BJ (cell line): ENCODE data around the gene PDZK1. TPM values are rescaled to one million over a fixed set of nuclear protein-coding genes. Genes with fewer than 3 reads are reported as not detected.
A peak's percentile ranks its signal among the peaks of the same experiment; 100 is the strongest.
"Not testable (repeated sequence)": the region's sequence is repeated elsewhere in the genome, so short reads cannot be mapped to it uniquely, and the experiment has no call there.

ENCODE experiments used
- CTCF ChIA-PET: fragments of 350-600 bp; formaldehyde crosslinking; extraction: SDS; loops from one replicate; lab custom pipeline; 2021; ENCODE audit warnings: antibody characterized with exemption, inconsistent platforms; lab: Yijun Ruan, JAX
- POLR2A ChIA-PET: fragments of 300-600 bp; sonication (Branson Sonifier 250); formaldehyde crosslinking; extraction: SDS; loops from one replicate; lab custom pipeline; 2021; ENCODE audit warnings: antibody characterized with exemption; lab: Charles Lee
- DNase-seq: peaks from one replicate; pipeline ENCODE4 v3.0.0-alpha.2; 2011; ENCODE audit warnings: low read depth
- H3K27me3 ChIP-seq: 2 replicates; pipeline ENCODE4 v1.6.0; 2011; ENCODE audit warnings: low read length; ENCODE audit not compliant: control insufficient read depth, insufficient read depth
- H3K36me3 ChIP-seq: 2 replicates; pipeline ENCODE4 v1.5.1; 2011; ENCODE audit warnings: low read length; ENCODE audit not compliant: control insufficient read depth, insufficient read depth
- H3K4me3 ChIP-seq: 2 replicates; pipeline ENCODE4 v1.5.1; 2011; ENCODE audit warnings: low read depth, mild to moderate bottlenecking, control low read depth, low read length
- polyA plus RNA-seq: library from polyadenylated mRNA; depleted of rRNA; stranded (reverse); fragments of >200 nt; gene quantifications from 2 replicates; pipeline ENCODE4 v1.2.3, GENCODE V29; 2011
- TF ChIP-seq, protein P1 (sequence below): IDR thresholded peaks from 2 replicates; pipeline ENCODE4 v1.5.1; 2011; ENCODE audit warnings: low read depth, mild to moderate bottlenecking, control low read depth, inconsistent platforms, low read length, moderate library complexity; ENCODE audit not compliant: insufficient read depth

PDZK1 gene
- polyA plus RNA-seq, 1 experiment = 0.15 TPM

- peak; percentile 26 for DNase-seq
- POLR2A ChIA-PET = no interaction called here
- TF ChIP-seq, protein P1, sequence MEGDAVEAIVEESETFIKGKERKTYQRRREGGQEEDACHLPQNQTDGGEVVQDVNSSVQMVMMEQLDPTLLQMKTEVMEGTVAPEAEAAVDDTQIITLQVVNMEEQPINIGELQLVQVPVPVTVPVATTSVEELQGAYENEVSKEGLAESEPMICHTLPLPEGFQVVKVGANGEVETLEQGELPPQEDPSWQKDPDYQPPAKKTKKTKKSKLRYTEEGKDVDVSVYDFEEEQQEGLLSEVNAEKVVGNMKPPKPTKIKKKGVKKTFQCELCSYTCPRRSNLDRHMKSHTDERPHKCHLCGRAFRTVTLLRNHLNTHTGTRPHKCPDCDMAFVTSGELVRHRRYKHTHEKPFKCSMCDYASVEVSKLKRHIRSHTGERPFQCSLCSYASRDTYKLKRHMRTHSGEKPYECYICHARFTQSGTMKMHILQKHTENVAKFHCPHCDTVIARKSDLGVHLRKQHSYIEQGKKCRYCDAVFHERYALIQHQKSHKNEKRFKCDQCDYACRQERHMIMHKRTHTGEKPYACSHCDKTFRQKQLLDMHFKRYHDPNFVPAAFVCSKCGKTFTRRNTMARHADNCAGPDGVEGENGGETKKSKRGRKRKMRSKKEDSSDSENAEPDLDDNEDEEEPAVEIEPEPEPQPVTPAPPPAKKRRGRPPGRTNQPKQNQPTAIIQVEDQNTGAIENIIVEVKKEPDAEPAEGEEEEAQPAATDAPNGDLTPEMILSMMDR = no peak
- Histone ChIP-seq H3K4me3 (no peak overlapping the region), H3K36me3 (no peaks in the 10 kb centered on the region), H3K27me3 (no peaks in the 10 kb centered on the region)
- CTCF ChIA-PET = no interaction called here
Measured at GRCh38 chr1:145690587-145691558, 16.3 kb downstream of the PDZK1 start.

GRCh38 chr1:145689922-145690321 is 17.2 kb downstream of the PDZK1 start:
- DNase-seq = no peak
- Histone ChIP-seq H3K27me3 (no peaks in the 10 kb centered on the region), H3K4me3 (no peak overlapping the region), H3K36me3 (no peaks in the 10 kb centered on the region)
- ChIA-PET CTCF (interaction anchor here (1.4 to 2.2 kb wide), 2 partner anchors 14 to 31 kb away, joined by 4 to 8 read pairs; no protein-coding TSS in a partner anchor), POLR2A (no interaction called here)
- TF ChIP-seq, protein P1 = no peak

DNA sequence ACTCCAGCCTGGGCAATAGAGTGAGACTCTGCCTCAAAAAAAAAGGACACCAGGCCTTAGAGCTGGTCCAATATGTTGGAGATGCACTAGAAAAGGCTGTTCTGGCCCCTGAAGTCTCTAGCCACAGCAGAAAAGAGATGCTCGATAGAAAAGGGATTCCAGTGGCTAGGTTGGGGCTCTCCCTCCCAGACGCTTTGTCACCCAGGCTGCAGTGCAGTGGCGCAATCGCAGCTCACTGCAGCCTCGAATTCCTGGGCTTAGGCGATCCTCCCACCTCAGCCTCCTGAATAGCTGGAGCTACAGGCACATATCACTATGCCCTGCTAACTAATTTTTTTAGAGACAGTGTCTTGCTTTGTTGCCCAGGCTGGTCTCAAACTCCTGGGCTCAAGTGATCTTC is 18.2 kb downstream of the PDZK1 start:
- ChIA-PET POLR2A (no interaction called here), CTCF (interaction anchor here (1.4 to 2.2 kb wide), 2 partner anchors 15 to 32 kb away, joined by 4 to 8 read pairs; no protein-coding TSS in a partner anchor)
- TF ChIP-seq, protein P1 = no peak

DNA sequence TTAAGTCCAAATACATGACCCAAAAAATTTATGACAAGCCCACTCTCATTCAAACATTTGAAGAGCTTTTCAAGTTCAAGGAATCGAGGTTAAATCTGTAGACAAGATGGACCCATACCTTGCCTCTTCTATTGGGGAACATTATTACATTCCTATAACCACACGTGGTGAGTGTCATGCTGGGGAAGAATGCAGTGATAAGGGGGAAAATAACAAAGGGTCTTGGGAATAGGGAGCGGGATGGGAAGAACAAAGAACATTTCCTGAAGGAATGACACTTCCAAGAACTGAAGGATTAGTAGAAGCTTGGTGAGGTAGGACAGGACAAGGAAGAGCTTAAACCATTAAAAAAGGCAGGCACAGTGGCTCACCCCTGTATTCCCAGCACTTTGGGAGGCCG is 18.8 kb downstream of the PDZK1 start:
- ChIA-PET POLR2A (no interaction called here), CTCF (interaction anchor here (2.2 kb wide), 1 partner anchor 33 kb away, joined by 8 read pairs; no protein-coding TSS in a partner anchor)
- DNase-seq = no peak
- Histone ChIP-seq H3K4me3 (no peak overlapping the region), H3K27me3 (no peaks in the 10 kb centered on the region), H3K36me3 (no peaks in the 10 kb centered on the region)
- TF ChIP-seq, protein P1 = no peak

More for the DNA sequence above, 18.2 kb downstream of the PDZK1 start:
- no peaks in the 10 kb centered on the region for H3K36me3 ChIP-seq
- no peaks in the 10 kb centered on the region for H3K27me3 ChIP-seq
- no peak overlapping the region for H3K4me3 ChIP-seq
- no peak for DNase-seq

DNA sequence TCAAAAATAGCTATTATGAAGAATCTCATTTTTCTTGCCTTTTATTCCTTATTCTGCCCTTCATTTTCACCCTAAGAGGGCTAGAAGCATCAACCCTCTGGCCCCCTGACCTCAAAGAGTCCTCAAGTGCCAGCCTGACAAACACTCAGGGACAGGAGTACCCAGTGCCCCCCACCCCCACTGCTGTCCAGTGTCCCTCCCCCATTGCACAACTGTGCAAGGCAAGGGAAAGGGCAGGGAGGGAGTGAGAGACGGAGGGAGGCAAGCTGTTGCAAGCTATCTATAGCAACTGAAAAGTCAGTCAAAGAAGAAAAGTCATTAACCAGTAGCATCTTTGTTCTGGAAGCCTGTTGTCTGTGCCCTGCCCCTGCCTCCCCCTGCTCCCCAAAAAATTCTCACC is 21.1 kb downstream of the PDZK1 start:
- CTCF ChIA-PET = not testable (repeated sequence)

DNA sequence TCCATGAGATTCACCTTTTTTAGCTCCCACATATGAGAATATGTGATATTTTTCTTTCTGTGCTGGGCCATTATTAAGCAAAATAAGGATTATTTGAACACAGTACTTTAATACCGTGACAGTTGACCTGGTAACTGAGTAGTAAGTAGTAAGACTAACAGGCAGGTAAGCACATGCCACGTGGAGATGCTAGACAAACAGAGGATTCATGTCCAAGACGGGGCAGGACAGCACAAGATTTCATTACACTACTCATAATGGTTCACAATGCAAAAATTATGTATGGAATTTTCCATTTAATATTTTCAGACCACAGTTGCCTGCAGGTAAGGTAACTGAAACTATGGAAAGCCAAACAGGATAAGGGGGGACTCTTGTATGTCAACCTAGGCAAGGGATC is 22.3 kb downstream of the PDZK1 start:
- POLR2A ChIA-PET, DNase-seq, H3K27me3 ChIP-seq, CTCF ChIA-PET, H3K36me3 ChIP-seq, H3K4me3 ChIP-seq: not testable (repeated sequence)

More for the DNA sequence above, 21.1 kb downstream of the PDZK1 start:
- POLR2A ChIA-PET, H3K4me3 ChIP-seq, H3K27me3 ChIP-seq, DNase-seq, H3K36me3 ChIP-seq: not testable (repeated sequence)

- H3K27me3 ChIP-seq, H3K4me3 ChIP-seq, H3K36me3 ChIP-seq, DNase-seq, POLR2A ChIA-PET, CTCF ChIA-PET: not testable (repeated sequence)
Measured at GRCh38 chr1:145673217-145673616, 34.0 kb downstream of the PDZK1 start.

GRCh38 chr1:145670995-145671745 is 36.0 kb downstream of the PDZK1 start:
- H3K36me3 ChIP-seq, H3K4me3 ChIP-seq, H3K27me3 ChIP-seq, DNase-seq, POLR2A ChIA-PET, CTCF ChIA-PET: not testable (repeated sequence)
